Mesothelial cell of epicardium (in vitro differentiated cells): ENCODE measurements around the gene TUSC2. TPM values are rescaled to one million over a fixed set of nuclear protein-coding genes. Genes with fewer than 3 reads are reported as not detected.

ENCODE experiments used
- DNase-seq, 2 experiments: peaks; one replicate each; pipeline ENCODE4 v3.0.0; 2021; ENCODE audit warnings: low spot score in 2 of 2; ENCODE audit not compliant: unreplicated experiment in 2 of 2
- H3K27ac Mint-ChIP-seq: 2 replicates; pipeline ENCODE4 v1.8.0; 2021; ENCODE audit warnings: mixed read lengths
- H3K27me3 Mint-ChIP-seq: 2 replicates; pipeline ENCODE4 v1.8.0; 2021; ENCODE audit warnings: low read depth, mixed read lengths
- H3K36me3 Mint-ChIP-seq: 2 replicates; pipeline ENCODE4 v1.8.0; 2021; ENCODE audit warnings: mixed read lengths
- H3K4me1 Mint-ChIP-seq: 2 replicates; pipeline ENCODE4 v1.8.0; 2021; ENCODE audit warnings: mixed read lengths
- H3K4me3 Mint-ChIP-seq: 2 replicates; pipeline ENCODE4 v1.8.0; 2021; ENCODE audit warnings: mild to moderate bottlenecking, moderate library complexity, mixed read lengths
- H3K9me3 Mint-ChIP-seq: 2 replicates; pipeline ENCODE4 v1.8.0; 2021; ENCODE audit warnings: mixed read lengths
- CTCF ChIP-seq: fragments of 200-600 bp; sonication (generic); IDR thresholded peaks from one replicate; pipeline ENCODE4 v1.5.0; 2021; ENCODE audit warnings: antibody characterized with exemption; ENCODE audit not compliant: unreplicated experiment
- total RNA-seq: library from RNA; stranded (reverse); gene quantifications from 3 replicates; pipeline ENCODE4 v1.2.1, GENCODE V29; 2021

Gene TUSC2
- total RNA-seq, 1 donor from 2014 or later: 19.8 TPM

- peaks cover 67% of the 10 kb centered on the region for H3K27me3 Mint-ChIP-seq
- no peak for DNase-seq
- no peaks in the 10 kb centered on the region for H3K36me3 Mint-ChIP-seq
- no peaks in the 10 kb centered on the region for H3K9me3 Mint-ChIP-seq
- TF ChIP-seq CTCF: no peak
- peak within 1 kb of the TSS; percentile 85 for H3K4me3 Mint-ChIP-seq
- H3K4me1 Mint-ChIP-seq: peaks cover 35% of the 10 kb centered on the region
- peak within 1 kb of the TSS; percentile 39 for H3K27ac Mint-ChIP-seq
Observed at GRCh38 chr3:50340448-50341329, 12.7 kb upstream of the TUSC2 start, which contains the start of gene RASSF1. TSS of gene RASSF1 (minus strand) at chr3:50340836. CDS start at chr3:50340805, 31 bp downstream.

GRCh38 chr3:50340147-50340447 is 12.1 kb upstream of the TUSC2 start:
- Mint-ChIP-seq H3K27me3 (peaks cover 62% of the 10 kb centered on the region), H3K4me1 (peaks cover 36% of the 10 kb centered on the region), H3K36me3 (no peaks in the 10 kb centered on the region)

GRCh38 chr3:50339485-50340146 is 11.6 kb upstream of the TUSC2 start:
- Mint-ChIP-seq H3K27ac (no peak overlapping the region), H3K36me3 (no peaks in the 10 kb centered on the region), H3K4me1 (peaks cover 36% of the 10 kb centered on the region), H3K27me3 (peaks cover 57% of the 10 kb centered on the region), H3K9me3 (no peaks in the 10 kb centered on the region), H3K4me3 (peak overlapping the region; percentile 85)
- DNase-seq: no peak
- TF ChIP-seq CTCF: no peak

More at GRCh38 chr3:50340147-50340447, 12.1 kb upstream of the TUSC2 start:
- Mint-ChIP-seq H3K9me3 (no peaks in the 10 kb centered on the region), H3K27ac (no peak overlapping the region), H3K4me3 (peak overlapping the region; percentile 85)
- DNase-seq: no peak
- TF ChIP-seq CTCF: no peak

- peaks cover 40% of the 10 kb centered on the region for H3K4me1 Mint-ChIP-seq
- H3K36me3 Mint-ChIP-seq: no peaks in the 10 kb centered on the region
- no peak for TF ChIP-seq CTCF
- no peaks in the 10 kb centered on the region for H3K9me3 Mint-ChIP-seq
- peak overlapping the region; percentile 99 for H3K27ac Mint-ChIP-seq
- peak overlapping the region; percentile 85 for H3K4me3 Mint-ChIP-seq
- peaks cover 53% of the 10 kb centered on the region for H3K27me3 Mint-ChIP-seq
- DNase-seq: no peak
Observed at GRCh38 chr3:50338965-50339364, 10.9 kb upstream of the TUSC2 start.

- Mint-ChIP-seq H3K9me3 (no peaks in the 10 kb centered on the region), H3K27me3 (peaks cover 37% of the 10 kb centered on the region), H3K36me3 (no peaks in the 10 kb centered on the region), H3K4me1 (peaks cover 45% of the 10 kb centered on the region), H3K4me3 (peak overlapping the region; percentile 85), H3K27ac (peak overlapping the region; percentile 99)
- peak; percentile 94 to 95 for DNase-seq
- TF ChIP-seq CTCF: no peak
Observed at GRCh38 chr3:50337175-50337861, 9.3 kb upstream of the TUSC2 start.
